ENCODE data around the gene ERN1. TPM values are rescaled to one million over a fixed set of nuclear protein-coding genes. Genes with fewer than 3 reads are reported as not detected.

ERN1 gene
- total and polyA plus RNA-seq, 2 of the 13 experiments (the other 11 are each of a cell fraction or from before 2014, with no cell fraction given): 6.0 to 12.7 TPM

- H3K4me3 ChIP-seq (replicated peaks in 1 of 3; ENCODE audit: insufficient read depth in 1 of 3, low read depth in 2 of 3, low read length in 3 of 3): no peak overlapping the region
- peaks cover 19% of the 10 kb centered on the region for H3K79me2 ChIP-seq (ENCODE audit: insufficient read depth, low read length)
- 95% methylated on average over 5 of the region's 5 CpGs for WGBS (ENCODE audit: low lambda C conversion rate)
- FAIRE-seq (no peak), ATAC-seq (no peak), DNase-seq (ENCODE audit: low spot score) (no peak)
- H3K9ac ChIP-seq (ENCODE audit: insufficient read depth, low read depth, low read length): no peak overlapping the region
- H3K4me1 ChIP-seq (ENCODE audit: insufficient read depth, low read length): peaks cover 70% of the 10 kb centered on the region
- intact Hi-C loops (cut with micrococcal nuclease; ENCODE audit: unreplicated experiment): no loop called here
- H2AFZ ChIP-seq (ENCODE audit: low read length): no peak overlapping the region
- H4K20me1 ChIP-seq (ENCODE audit: insufficient read depth, low read length): no peaks in the 10 kb centered on the region
- no peaks in the 10 kb centered on the region for H3K27me3 ChIP-seq (ENCODE audit: control insufficient read depth in 1 of 2, insufficient read depth in 2 of 2, low read length in 2 of 2)
- no peaks in the 10 kb centered on the region for H3K9me3 ChIP-seq (ENCODE audit: low read length)
- TF ChIP-seq ZFP36L2 (CRISPR knock-in tag; IDR thresholded peaks at IDR 0.05): no peak
- no peak for TF ChIP-seq PAF1 (CRISPR knock-in tag; IDR thresholded peaks at IDR 0.05)
- peak; percentile 76 for TF ChIP-seq FOSL2 (CRISPR knock-in tag; IDR thresholded peaks at IDR 0.05)
- no peak for TF ChIP-seq PRDM15 (CRISPR knock-in tag; IDR thresholded peaks at IDR 0.05)
- no peak for TF ChIP-seq SRSF9 (IDR thresholded peaks at IDR 0.05; ENCODE audit: borderline replicate concordance, insufficient read depth, low read depth, low read length, poor library complexity, severe bottlenecking)
- TF ChIP-seq REL (CRISPR knock-in tag; conservative IDR thresholded peaks at IDR 0.05): no peak
- no peak for TF ChIP-seq SUZ12 (IDR thresholded peaks at IDR 0.05; ENCODE audit: low read depth, low read length)
- TF ChIP-seq, protein P1, sequence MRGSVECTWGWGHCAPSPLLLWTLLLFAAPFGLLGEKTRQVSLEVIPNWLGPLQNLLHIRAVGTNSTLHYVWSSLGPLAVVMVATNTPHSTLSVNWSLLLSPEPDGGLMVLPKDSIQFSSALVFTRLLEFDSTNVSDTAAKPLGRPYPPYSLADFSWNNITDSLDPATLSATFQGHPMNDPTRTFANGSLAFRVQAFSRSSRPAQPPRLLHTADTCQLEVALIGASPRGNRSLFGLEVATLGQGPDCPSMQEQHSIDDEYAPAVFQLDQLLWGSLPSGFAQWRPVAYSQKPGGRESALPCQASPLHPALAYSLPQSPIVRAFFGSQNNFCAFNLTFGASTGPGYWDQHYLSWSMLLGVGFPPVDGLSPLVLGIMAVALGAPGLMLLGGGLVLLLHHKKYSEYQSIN (CRISPR knock-in tag; IDR thresholded peaks at IDR 0.05; ENCODE audit: borderline replicate concordance): no peak
- peaks cover 3 to 8% of the 10 kb centered on the region in 2 experiments; a peak in 3 of 5 replicates for H3K36me3 ChIP-seq (replicated peaks in 1 of 2; ENCODE audit: control insufficient read depth in 1 of 2, insufficient read depth in 2 of 2, low read length in 2 of 2)
- no peak overlapping the region for H3K27ac ChIP-seq (ENCODE audit: extremely low read length, insufficient read depth, low read length)
- CTCF ChIA-PET (ENCODE audit: low intra/inter-chr PET ratio, low total read pairs): no interaction called here
- BruUV-seq (replicated peaks): no TSS peak
- in situ Hi-C loops (cut with HindIII; ENCODE audit: extremely low pct_ligation_motif_present, low pct_unique_long_range_greater_than_20kb): no loop called here
- no peak overlapping the region for H3K4me2 ChIP-seq (ENCODE audit: low read depth, low read length)
- POLR2A ChIA-PET: interaction anchor here (0.7 to 1.2 kb wide), 4 partner anchors 15 to 24 kb away, joined by 3 read pairs; no protein-coding TSS in a partner anchor
Measured at GRCh38 chr17:64103391-64104364, 26.3 kb downstream of the ERN1 start.

Data from HepG2 (cell line).